Astrocyte (in vitro differentiated cells and primary cell): ENCODE measurements around the gene DOCK1. TPM values are rescaled to one million over a fixed set of nuclear protein-coding genes. Genes with fewer than 3 reads are reported as not detected.

Experiments used
- DNase-seq: peaks from one replicate; pipeline ENCODE4 v3.0.0-alpha.2; 2010; ENCODE audit warnings: low read depth
- FAIRE-seq: peaks from 2 replicates; lab custom pipeline; 2011; peaks lifted over from hg19 to GRCh38; lab: Jason Lieb, UNC
- H2AFZ ChIP-seq: 2 replicates; pipeline ENCODE4 v1.6.0; 2012; ENCODE audit warnings: low read depth, low read length, inconsistent platforms
- H3K27ac ChIP-seq: 2 replicates; pipeline ENCODE4 v1.5.1; 2011; ENCODE audit warnings: low read depth, low read length, inconsistent platforms
- H3K27me3 ChIP-seq: 2 replicates; pipeline ENCODE4 v1.6.0; 2011; ENCODE audit warnings: low read length, inconsistent platforms; ENCODE audit not compliant: insufficient read depth
- H3K36me3 ChIP-seq: 2 replicates; pipeline ENCODE4 v1.5.1; 2011; ENCODE audit warnings: low read length, inconsistent platforms; ENCODE audit not compliant: insufficient read depth
- H3K4me1 ChIP-seq: 2 replicates; pipeline ENCODE4 v1.5.1; 2011; ENCODE audit warnings: low read length, inconsistent platforms; ENCODE audit not compliant: insufficient read depth
- H3K4me2 ChIP-seq: 2 replicates; pipeline ENCODE4 v1.6.0; 2012; ENCODE audit warnings: low read length, inconsistent platforms
- H3K4me3 ChIP-seq: 2 replicates; pipeline ENCODE4 v1.5.1; 2011; ENCODE audit warnings: low read depth, mild to moderate bottlenecking, low read length, inconsistent platforms; ENCODE audit not compliant: insufficient read depth
- H3K79me2 ChIP-seq: 2 replicates; pipeline ENCODE4 v1.6.0; 2012; ENCODE audit warnings: mild to moderate bottlenecking, low read length, inconsistent platforms; ENCODE audit not compliant: insufficient read depth
- H3K9ac ChIP-seq: 2 replicates; pipeline ENCODE4 v1.6.0; 2012; ENCODE audit warnings: mild to moderate bottlenecking, low read length, inconsistent platforms
- H3K9me3 ChIP-seq: 2 replicates; pipeline ENCODE4 v1.5.1; 2012; ENCODE audit warnings: low read depth, mild to moderate bottlenecking, low read length, inconsistent platforms; ENCODE audit not compliant: insufficient read depth
- H4K20me1 ChIP-seq: 2 replicates; pipeline ENCODE4 v1.6.0; 2012; ENCODE audit warnings: low read length, inconsistent platforms; ENCODE audit not compliant: insufficient read depth
- H3K27ac Mint-ChIP-seq: one replicate; pipeline ENCODE4 v1.8.0; 2021; ENCODE audit warnings: mild to moderate bottlenecking, mixed read lengths; ENCODE audit not compliant: unreplicated experiment
- H3K27me3 Mint-ChIP-seq: one replicate; pipeline ENCODE4 v1.8.0; 2021; ENCODE audit warnings: low read depth, mixed read lengths; ENCODE audit not compliant: unreplicated experiment
- H3K36me3 Mint-ChIP-seq: one replicate; pipeline ENCODE4 v1.8.0; 2021; ENCODE audit warnings: low read depth, mixed read lengths; ENCODE audit not compliant: unreplicated experiment
- H3K4me1 Mint-ChIP-seq: one replicate; pipeline ENCODE4 v1.8.0; 2021; ENCODE audit warnings: low read depth, mixed read lengths; ENCODE audit not compliant: unreplicated experiment
- H3K4me3 Mint-ChIP-seq: one replicate; pipeline ENCODE4 v1.8.0; 2021; ENCODE audit warnings: mild to moderate bottlenecking, moderate library complexity, mixed read lengths; ENCODE audit not compliant: unreplicated experiment
- H3K9me3 Mint-ChIP-seq: one replicate; pipeline ENCODE4 v1.8.0; 2021; ENCODE audit warnings: mild to moderate bottlenecking, mixed read lengths; ENCODE audit not compliant: unreplicated experiment
- CTCF ChIP-seq: IDR thresholded peaks from 2 replicates; pipeline ENCODE4 v1.5.1; 2011; ENCODE audit warnings: low read depth, mild to moderate bottlenecking, inconsistent platforms, low read length, moderate library complexity; ENCODE audit not compliant: insufficient read depth
- EZH2 ChIP-seq: IDR thresholded peaks from 2 replicates; pipeline ENCODE4 v1.6.1; 2012; ENCODE audit warnings: mild to moderate bottlenecking, low read length, inconsistent platforms; ENCODE audit not compliant: insufficient read depth
- total RNA-seq: library from RNA; stranded (reverse); gene quantifications from 2 replicates; pipeline ENCODE4 v1.2.1, GENCODE V29; 2021

DOCK1 gene
- total RNA-seq, 1 donor from 2014 or later = 42.5 TPM

- no peaks in the 10 kb centered on the region for H3K4me1 Mint-ChIP-seq
- H3K79me2 ChIP-seq = no peaks in the 10 kb centered on the region
Measured at GRCh38 chr10:127358337-127358736, 453.1 kb downstream of the DOCK1 start.

GRCh38 chr10:127364034-127364433 is 458.8 kb downstream of the DOCK1 start:
- Mint-ChIP-seq H3K4me3 (no peak overlapping the region), H3K27me3 (no peaks in the 10 kb centered on the region), H3K36me3 (peaks cover 4% of the 10 kb centered on the region), H3K27ac (no peak overlapping the region), H3K9me3 (no peaks in the 10 kb centered on the region), H3K4me1 (no peaks in the 10 kb centered on the region)
- peaks cover 7% of the 10 kb centered on the region for H3K36me3 ChIP-seq
- TF ChIP-seq EZH2 = no peak
- TF ChIP-seq CTCF = no peak
- no peaks in the 10 kb centered on the region for H3K4me1 ChIP-seq
- no peaks in the 10 kb centered on the region for H3K27me3 ChIP-seq
- FAIRE-seq = no peak
- no peak overlapping the region for H3K9ac ChIP-seq
- no peak for DNase-seq
- H3K4me3 ChIP-seq = no peak overlapping the region
- H3K4me2 ChIP-seq = no peak overlapping the region
- H2AFZ ChIP-seq = no peak overlapping the region
- no peaks in the 10 kb centered on the region for H3K9me3 ChIP-seq
- no peak overlapping the region for H3K27ac ChIP-seq
- H4K20me1 ChIP-seq = no peaks in the 10 kb centered on the region
- H3K79me2 ChIP-seq = no peaks in the 10 kb centered on the region

More at GRCh38 chr10:127358337-127358736, 453.1 kb downstream of the DOCK1 start:
- Mint-ChIP-seq H3K36me3 (peaks cover 10% of the 10 kb centered on the region), H3K27me3 (no peaks in the 10 kb centered on the region), H3K27ac (no peak overlapping the region), H3K4me3 (no peak overlapping the region), H3K9me3 (no peaks in the 10 kb centered on the region)
- Histone ChIP-seq H3K36me3 (peaks cover 10% of the 10 kb centered on the region), H4K20me1 (no peaks in the 10 kb centered on the region), H2AFZ (no peak overlapping the region), H3K27ac (no peak overlapping the region), H3K27me3 (no peaks in the 10 kb centered on the region), H3K4me3 (no peak overlapping the region), H3K4me2 (no peak overlapping the region), H3K9ac (no peak overlapping the region), H3K4me1 (no peaks in the 10 kb centered on the region), H3K9me3 (no peaks in the 10 kb centered on the region)
- DNase-seq = no peak
- TF ChIP-seq EZH2 (no peak), CTCF (no peak)
- FAIRE-seq = no peak

GRCh38 chr10:127368101-127368500 is 462.9 kb downstream of the DOCK1 start:
- Histone ChIP-seq H3K27ac (no peak overlapping the region), H3K9ac (no peak overlapping the region), H3K9me3 (no peaks in the 10 kb centered on the region), H3K79me2 (no peaks in the 10 kb centered on the region), H4K20me1 (no peaks in the 10 kb centered on the region), H3K4me2 (no peak overlapping the region), H3K27me3 (no peaks in the 10 kb centered on the region), H3K4me3 (no peak overlapping the region), H3K36me3 (peaks cover 3% of the 10 kb centered on the region), H3K4me1 (no peaks in the 10 kb centered on the region), H2AFZ (no peak overlapping the region)
- peaks cover 11% of the 10 kb centered on the region for H3K36me3 Mint-ChIP-seq
- no peaks in the 10 kb centered on the region for H3K27me3 Mint-ChIP-seq
- H3K4me1 Mint-ChIP-seq = no peaks in the 10 kb centered on the region
- no peak overlapping the region for H3K4me3 Mint-ChIP-seq
- TF ChIP-seq EZH2 (no peak), CTCF (no peak)
- FAIRE-seq = no peak
- DNase-seq = no peak
- H3K9me3 Mint-ChIP-seq = no peaks in the 10 kb centered on the region
- H3K27ac Mint-ChIP-seq = no peak overlapping the region
